ENCODE data around the gene AKAP13.
"Not testable (repeated sequence)": the region's sequence is repeated elsewhere in the genome, so short reads cannot be mapped to it uniquely, and the experiment has no call there.

Gene AKAP13

GRCh38 chr15:85453144-85453872 lies 72.9 kb downstream of the AKAP13 start:
- DNase-seq, result no peak

DNA sequence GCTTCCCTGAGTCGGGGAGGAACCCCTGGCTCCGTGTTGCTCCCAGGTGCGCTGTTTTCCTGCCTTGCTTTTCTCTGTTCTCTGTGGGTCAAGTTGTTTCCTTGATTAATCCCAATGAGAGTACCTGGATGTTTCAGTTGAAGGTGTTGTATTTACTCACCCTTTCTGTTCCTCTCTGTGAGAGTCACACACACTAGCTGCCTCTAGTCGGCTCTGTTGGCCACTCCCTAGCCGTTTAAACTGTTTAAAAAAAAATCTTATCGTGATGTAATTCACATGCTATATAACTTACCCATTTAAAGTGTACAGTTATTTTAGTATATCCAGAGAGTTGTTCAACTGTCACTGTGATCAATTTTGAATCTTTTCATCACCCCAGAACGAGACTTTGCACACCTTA lies 74.0 kb downstream of the AKAP13 start:
- DNase-seq, result no peak

- DNase-seq, result no peak
Observed at GRCh38 chr15:85455891-85456290, 75.5 kb downstream of the AKAP13 start.

DNA sequence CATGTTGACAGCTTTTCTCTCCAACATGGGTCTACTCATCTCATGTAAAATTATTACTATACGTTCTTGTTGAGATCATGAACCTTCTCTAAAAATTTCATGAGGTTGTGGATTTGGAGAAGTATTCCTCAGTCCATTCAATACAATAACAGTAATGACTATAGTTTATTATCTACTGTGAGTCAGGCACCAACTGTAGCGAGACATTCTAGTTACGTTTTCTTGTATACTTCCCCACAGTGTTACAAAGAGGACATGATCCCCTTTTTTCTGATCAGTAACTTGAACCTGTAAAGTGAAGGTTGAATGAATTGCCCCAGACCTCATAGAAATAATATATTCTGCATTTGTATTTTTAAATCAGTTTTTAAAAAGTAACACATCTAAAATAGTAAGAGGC lies 76.4 kb downstream of the AKAP13 start:
- no peak for DNase-seq

DNA sequence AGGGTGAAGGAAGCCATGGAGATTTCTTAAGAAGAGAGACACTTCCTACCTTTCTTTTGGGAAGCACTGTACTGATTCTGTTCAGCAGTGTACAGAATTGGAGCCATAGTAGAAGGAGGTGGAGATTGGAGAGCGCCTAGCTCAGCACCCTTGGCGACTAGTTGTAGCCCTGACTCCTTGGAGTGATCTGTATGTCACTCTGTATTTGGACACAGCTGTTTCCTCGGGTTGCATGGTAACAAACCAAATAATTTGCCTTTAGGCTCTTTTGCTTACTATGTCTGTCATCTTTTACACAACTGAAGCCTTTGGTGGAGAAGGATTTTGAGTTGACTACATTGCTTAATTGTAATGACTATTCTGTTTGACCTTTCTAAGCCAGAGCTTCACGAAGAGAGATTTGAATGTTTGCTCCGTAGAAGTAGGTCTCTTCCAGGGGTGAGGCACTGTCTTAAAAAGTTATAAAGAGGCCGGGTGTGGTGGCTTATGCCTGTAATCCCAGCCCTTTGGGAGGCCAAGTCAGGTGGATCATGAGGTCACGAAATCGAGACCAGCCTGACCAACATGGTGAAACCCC lies 77.1 kb downstream of the AKAP13 start:
- no peak for DNase-seq

GRCh38 chr15:85458764-85459163 lies 78.4 kb downstream of the AKAP13 start:
- DNase-seq, result no peak

DNA sequence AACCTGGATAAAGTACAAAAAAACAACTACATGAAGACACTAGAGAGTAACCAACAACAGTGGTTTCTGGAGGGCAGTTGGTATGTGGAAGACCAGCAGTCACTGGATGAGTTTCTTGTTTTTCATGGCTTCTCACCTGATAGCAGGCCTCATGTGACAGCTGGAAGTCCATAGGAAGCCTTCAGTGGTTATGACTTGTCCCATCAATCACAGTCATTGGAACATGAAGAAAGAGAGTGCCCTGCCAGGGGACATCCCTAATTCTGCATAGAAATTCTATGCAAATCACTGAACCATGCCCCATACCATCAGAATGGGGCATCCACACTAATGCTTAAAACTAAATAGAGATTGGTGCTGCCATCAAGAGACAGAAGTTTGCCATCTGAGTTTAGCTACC lies 81.6 kb downstream of the AKAP13 start:
- no peak for DNase-seq

DNA sequence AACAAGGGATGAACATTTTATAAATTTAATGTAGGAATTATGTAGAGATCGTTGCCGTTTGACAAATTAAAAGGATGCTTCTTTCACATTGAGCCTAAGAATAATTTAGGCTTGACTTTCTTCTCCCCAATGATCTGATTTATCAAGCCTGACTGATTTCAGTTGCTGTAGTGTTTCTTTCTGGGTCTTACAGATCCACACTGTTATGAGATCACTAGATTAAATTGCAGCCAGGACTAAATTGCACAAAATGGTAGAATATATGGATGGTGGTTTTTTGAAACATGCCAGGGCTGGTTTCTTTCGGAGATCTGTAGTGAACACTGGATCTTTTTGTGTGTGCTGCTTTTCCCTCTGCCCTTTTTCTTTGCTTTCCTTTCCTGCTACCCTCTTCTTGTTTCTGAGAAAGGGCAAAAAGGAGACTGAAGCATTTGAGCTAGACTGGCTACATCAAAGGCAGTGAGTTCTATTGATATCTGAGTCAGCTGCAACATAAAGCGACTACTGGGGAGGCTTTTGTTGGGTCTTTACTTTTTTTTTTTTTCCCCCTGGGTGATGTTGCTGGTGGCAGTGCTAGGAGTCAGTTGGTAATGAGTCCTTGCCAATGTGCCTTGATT lies 83.0 kb downstream of the AKAP13 start:
- no peak for DNase-seq

DNA sequence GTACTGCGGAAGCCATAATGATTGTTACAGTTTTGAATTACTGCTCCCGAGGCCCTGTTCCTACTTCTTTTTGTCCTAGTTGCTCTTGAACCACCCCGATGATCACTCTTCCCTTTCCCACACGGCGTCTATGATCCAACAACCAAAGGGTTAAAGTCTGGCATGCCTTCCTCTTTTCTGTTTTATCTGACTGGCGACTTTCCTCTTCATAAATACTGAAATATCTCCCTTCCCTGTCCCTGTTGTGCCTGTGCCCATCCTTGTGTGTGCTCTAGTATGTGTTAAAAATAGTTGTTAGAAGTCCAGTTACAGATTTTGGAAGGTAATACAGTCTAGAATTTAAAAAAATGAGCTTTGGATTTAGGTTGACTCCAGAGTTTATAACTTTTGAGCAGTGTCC lies 83.6 kb downstream of the AKAP13 start:
- no peak for DNase-seq

DNA sequence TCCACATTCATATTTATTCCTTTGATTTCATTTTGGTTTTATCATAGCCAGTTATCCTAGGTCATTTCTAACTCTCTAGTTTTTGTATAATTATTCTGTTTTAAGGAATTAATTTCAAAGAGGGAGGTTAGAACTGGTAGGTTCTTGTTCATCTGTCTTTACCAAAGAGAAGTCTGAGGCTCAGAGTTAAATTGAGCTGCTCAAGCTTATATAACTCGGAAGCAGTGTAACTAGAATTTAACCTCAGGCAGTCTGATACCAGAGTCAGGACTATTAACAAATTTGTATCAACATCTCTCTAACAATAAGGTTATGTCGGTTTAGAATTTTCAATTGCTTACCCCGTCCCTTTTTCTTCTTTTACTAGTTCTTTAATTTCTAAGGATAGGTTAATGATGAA lies 84.1 kb downstream of the AKAP13 start:
- no peak for DNase-seq

- DNase-seq, result no peak
Observed at GRCh38 chr15:85470563-85471271, 90.3 kb downstream of the AKAP13 start.

DNA sequence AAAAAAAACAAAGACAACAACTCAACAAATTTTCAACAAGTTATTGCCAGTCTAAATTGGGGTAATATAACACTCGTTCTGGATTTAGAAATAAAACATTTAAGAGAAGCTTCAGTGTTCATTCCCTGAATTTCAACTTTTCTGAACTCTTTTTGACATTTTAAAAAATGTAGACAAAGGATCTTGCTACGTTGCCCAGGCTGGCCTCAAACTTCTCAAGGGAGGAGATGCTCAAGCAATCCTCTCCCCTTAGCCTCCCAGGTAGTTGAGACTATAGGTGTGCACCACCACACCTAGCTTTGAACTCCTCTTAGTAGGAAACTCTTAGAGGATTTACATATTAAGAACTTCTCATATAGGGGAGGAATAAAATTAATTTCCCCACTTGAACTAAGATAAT lies 91.9 kb downstream of the AKAP13 start:
- DNase-seq, result no peak

GRCh38 chr15:85473455-85473854 lies 93.1 kb downstream of the AKAP13 start:
- DNase-seq, result no peak

GRCh38 chr15:85474700-85475316 lies 94.4 kb downstream of the AKAP13 start:
- no peak for DNase-seq

GRCh38 chr15:85475317-85475701 lies 94.9 kb downstream of the AKAP13 start:
- no peak for DNase-seq

GRCh38 chr15:85475711-85476110 lies 95.3 kb downstream of the AKAP13 start:
- DNase-seq, result no peak

DNA sequence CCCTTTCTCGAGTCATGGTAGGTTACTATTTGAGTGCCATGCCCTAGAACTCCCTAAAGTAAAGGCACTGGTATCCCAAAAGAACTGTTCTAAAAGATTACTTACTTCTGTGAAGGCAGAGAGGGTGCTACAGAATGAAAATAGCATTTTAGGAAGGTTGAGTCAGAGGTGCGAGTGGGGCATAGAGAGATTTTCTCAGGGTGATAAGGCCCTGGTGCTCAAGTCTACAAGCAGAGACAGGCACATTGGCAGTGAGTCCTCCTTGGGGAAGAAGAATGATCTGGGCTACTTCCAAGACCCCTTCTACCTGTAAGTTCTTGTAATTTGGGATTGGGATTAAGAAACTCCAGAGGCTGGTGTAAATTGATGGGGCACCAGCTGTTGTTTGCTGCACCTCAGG lies 96.7 kb downstream of the AKAP13 start:
- no peak for DNase-seq

- DNase-seq, result no peak
Observed at GRCh38 chr15:85477730-85478129, 97.3 kb downstream of the AKAP13 start.

- no peak for DNase-seq
Observed at GRCh38 chr15:85479071-85479647, 98.8 kb downstream of the AKAP13 start.

DNA sequence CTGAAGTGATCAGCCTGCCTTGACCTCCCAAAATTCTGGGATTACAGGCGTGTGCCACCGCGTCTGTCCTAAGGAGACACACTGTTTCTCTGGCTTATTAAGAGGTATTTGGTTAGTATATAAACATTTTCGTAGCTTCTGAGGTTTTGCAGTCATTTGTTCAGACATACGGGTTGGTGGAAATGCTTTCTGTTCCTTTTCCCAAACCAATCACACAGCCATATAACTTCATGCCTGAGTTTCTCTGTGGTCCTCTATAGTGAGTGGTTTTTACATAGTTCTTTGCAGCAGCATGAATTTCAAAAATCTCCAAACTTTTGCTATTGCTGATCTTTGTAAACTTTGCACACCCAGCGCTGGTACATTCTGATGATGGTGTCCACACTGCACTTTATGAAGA lies 100.5 kb downstream of the AKAP13 start:
- DNase-seq, result no peak

GRCh38 chr15:85481543-85481942 lies 101.1 kb downstream of the AKAP13 start:
- DNase-seq, result not testable (repeated sequence)

DNA sequence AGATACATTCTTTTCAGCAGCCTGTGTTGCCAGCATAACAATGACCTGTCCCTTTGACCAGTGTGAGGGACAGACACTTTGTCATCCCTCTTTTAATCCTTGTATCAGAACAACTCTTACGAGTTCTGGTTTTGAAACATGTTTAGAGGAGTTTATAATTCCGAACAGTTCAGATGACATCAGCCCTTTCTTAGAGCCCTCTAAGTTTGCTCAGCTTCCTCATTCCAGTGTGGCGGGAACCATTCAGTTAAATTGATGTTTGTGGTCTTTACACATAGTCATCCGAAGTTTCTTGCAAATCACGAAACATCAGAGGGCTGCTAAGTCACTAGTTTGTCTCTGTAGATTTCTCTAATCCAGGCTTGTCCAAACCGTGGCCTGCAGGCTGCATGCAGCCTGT lies 102.5 kb downstream of the AKAP13 start:
- no peak for DNase-seq

DNA sequence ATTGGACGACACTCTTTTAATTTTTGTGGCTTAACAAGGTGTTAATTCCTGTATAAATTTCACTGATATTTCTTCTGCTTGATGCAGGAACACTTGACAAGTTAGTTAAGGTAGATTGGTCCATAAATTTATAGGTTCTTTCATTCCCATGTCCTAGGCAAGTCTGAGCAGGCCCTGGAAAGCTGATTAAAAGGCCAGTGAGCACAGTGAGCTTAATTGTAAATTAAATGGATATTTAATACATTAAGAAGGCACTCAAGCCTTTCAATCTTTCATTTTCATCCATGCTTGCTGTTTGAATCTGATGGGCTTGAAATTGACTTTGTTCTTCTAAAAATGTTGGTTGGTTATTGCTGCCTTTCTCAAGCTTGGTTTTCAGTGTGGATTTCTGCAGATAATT lies 103.6 kb downstream of the AKAP13 start:
- DNase-seq, result not testable (repeated sequence)
